SK-N-SH treated with all-trans-retinoic acid at 6 μM for 48 hours (cell line): Measurements from ENCODE around the gene MTOR.

Experiments
- CREB5 ChIP-seq: fragments of 250-450 bp; sonication (Bioruptor Pico); IDR thresholded peaks from 2 replicates; pipeline ENCODE4 v1.5.1; 2020; ENCODE audit warnings: low read depth, mild to moderate bottlenecking, moderate library complexity
- CSDC2 ChIP-seq: fragments of 250-450 bp; sonication (Bioruptor Pico); IDR thresholded peaks from 2 replicates; pipeline ENCODE4 v1.5.0; 2020; ENCODE audit warnings: mild to moderate bottlenecking, moderate library complexity
- ESRRG ChIP-seq: fragments of 250-450 bp; sonication (Bioruptor Pico); IDR thresholded peaks from 2 replicates; pipeline ENCODE4 v1.6.1; 2021; ENCODE audit warnings: mild to moderate bottlenecking
- GLIS3 ChIP-seq: fragments of 250-450 bp; sonication (Bioruptor Pico); IDR thresholded peaks from 2 replicates; pipeline ENCODE4 v1.5.0; 2020; ENCODE audit warnings: mild to moderate bottlenecking, moderate library complexity
- ISL1 ChIP-seq: fragments of 250-450 bp; sonication (Bioruptor Pico); IDR thresholded peaks from 2 replicates; pipeline ENCODE4 v2.1.2; 2022; ENCODE audit warnings: mild to moderate bottlenecking, moderate library complexity
- OSR1 ChIP-seq: fragments of 250-450 bp; sonication (Bioruptor Pico); IDR thresholded peaks from 2 replicates; pipeline ENCODE4 v1.8.0; 2022; ENCODE audit warnings: moderate library complexity, mild to moderate bottlenecking, inconsistent platforms
- PATZ1 ChIP-seq: fragments of 250-450 bp; sonication (Bioruptor Pico); IDR thresholded peaks from 2 replicates; pipeline ENCODE4 v1.8.0; 2020; ENCODE audit warnings: mild to moderate bottlenecking, moderate library complexity, borderline replicate concordance
- PPARA ChIP-seq: fragments of 250-450 bp; sonication (Bioruptor Pico); IDR thresholded peaks from 2 replicates; pipeline ENCODE4 v1.5.0; 2020; ENCODE audit warnings: mild to moderate bottlenecking, borderline replicate concordance
- RARB ChIP-seq: fragments of 250-450 bp; sonication (Bioruptor Pico); IDR thresholded peaks from 2 replicates; pipeline ENCODE4 v1.8.0; 2021; ENCODE audit warnings: mild to moderate bottlenecking, moderate library complexity
- TOX ChIP-seq: fragments of 250-450 bp; sonication (Bioruptor Pico); IDR thresholded peaks from 2 replicates; pipeline ENCODE4 v1.8.0; 2021; ENCODE audit warnings: mild to moderate bottlenecking, moderate library complexity, borderline replicate concordance
- ZFP3 ChIP-seq: fragments of 250-450 bp; sonication (Bioruptor Pico); IDR thresholded peaks from 2 replicates; pipeline ENCODE4 v1.5.0; 2020; ENCODE audit warnings: mild to moderate bottlenecking, moderate library complexity
- ZNF8 ChIP-seq: fragments of 450-650 bp; formaldehyde crosslinking; IDR thresholded peaks from 2 replicates; pipeline ENCODE4 v1.5.0; 2020; ENCODE audit warnings: mild to moderate bottlenecking, moderate library complexity

DNA sequence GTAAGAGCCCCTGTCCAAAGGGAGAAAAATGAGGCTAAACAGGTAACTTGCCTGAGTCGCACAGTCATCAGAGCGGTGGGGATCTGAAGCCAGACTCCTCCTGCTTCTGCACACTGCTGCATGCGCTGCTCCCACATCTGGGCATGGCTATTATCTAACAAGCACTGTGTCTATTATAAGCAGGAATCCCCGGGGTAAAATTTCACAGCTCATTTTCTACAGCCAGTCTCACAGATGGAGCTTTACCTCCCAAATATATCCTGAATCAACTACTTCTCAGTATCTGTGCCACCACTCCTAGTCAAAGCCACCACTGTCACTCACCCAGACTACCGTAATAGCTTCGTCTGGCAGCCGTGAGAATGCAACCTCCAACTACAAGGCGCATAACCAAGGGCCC, 9.8 kb downstream of the MTOR start:
- TF ChIP-seq ZFP3 (CRISPR knock-in tag) (no peak), CREB5 (CRISPR knock-in tag) (no peak), ZNF8 (no peak), RARB (no peak), CSDC2 (no peak), ISL1 (no peak), ESRRG (CRISPR knock-in tag) (no peak), TOX (no peak), OSR1 (CRISPR knock-in tag) (no peak), GLIS3 (CRISPR knock-in tag) (no peak), PPARA (no peak), PATZ1 (CRISPR knock-in tag) (no peak)
